H9 (cell line): Measurements from ENCODE around the gene GAS6. TPM values are rescaled to one million over a fixed set of nuclear protein-coding genes. Genes with fewer than 3 reads are reported as not detected.

ENCODE experiments used
- DNase-seq: peaks from one replicate; pipeline ENCODE4 v3.0.0-alpha.2; 2017
- H2AFZ ChIP-seq: one replicate; pipeline ENCODE4 v1.6.1; 2013; ENCODE audit warnings: mild to moderate bottlenecking, low read length, control low read depth, moderate library complexity
- H2AK5ac ChIP-seq: 2 replicates; pipeline ENCODE4 v1.6.1; 2013; ENCODE audit warnings: low read length, control low read depth, mixed read lengths; ENCODE audit not compliant: insufficient read length
- H2BK120ac ChIP-seq: one replicate; pipeline ENCODE4 v1.6.1; 2013; ENCODE audit warnings: low read depth, mild to moderate bottlenecking, low read length, control low read depth, inconsistent platforms; ENCODE audit not compliant: poor library complexity, severe bottlenecking
- H2BK12ac ChIP-seq: 2 replicates; pipeline ENCODE4 v1.6.1; 2013; ENCODE audit warnings: low read length, control low read depth, mixed read lengths, low read depth; ENCODE audit not compliant: insufficient read length
- H2BK15ac ChIP-seq: 2 replicates; pipeline ENCODE4 v1.6.1; 2013; ENCODE audit warnings: low read depth, low read length, control low read depth
- H2BK20ac ChIP-seq: one replicate; pipeline ENCODE4 v1.6.1; 2013; ENCODE audit warnings: low read depth, mild to moderate bottlenecking, low read length, control low read depth, inconsistent platforms; ENCODE audit not compliant: poor library complexity, severe bottlenecking
- H2BK5ac ChIP-seq: 2 replicates; pipeline ENCODE4 v1.6.1; 2013; ENCODE audit warnings: low read length, control low read depth, mixed read lengths; ENCODE audit not compliant: insufficient read length
- H3K14ac ChIP-seq: 2 replicates; pipeline ENCODE4 v1.6.1; 2013; ENCODE audit warnings: low read length, control low read depth; ENCODE audit not compliant: insufficient read depth
- H3K18ac ChIP-seq: 2 replicates; pipeline ENCODE4 v1.6.1; 2013; ENCODE audit warnings: low read depth, mild to moderate bottlenecking, mixed read lengths, low read length, control low read depth; ENCODE audit not compliant: insufficient read length
- H3K23ac ChIP-seq: 2 replicates; pipeline ENCODE4 v1.6.1; 2013; ENCODE audit warnings: low read length, control low read depth, mixed read lengths, low read depth; ENCODE audit not compliant: insufficient read length
- H3K23me2 ChIP-seq: 2 replicates; pipeline ENCODE4 v1.6.1; 2013; ENCODE audit warnings: low read depth, mild to moderate bottlenecking, mixed read lengths, low read length, control low read depth; ENCODE audit not compliant: insufficient read length, poor library complexity, severe bottlenecking
- H3K27ac ChIP-seq: 2 replicates; pipeline ENCODE4 v1.5.1; 2013; ENCODE audit warnings: low read length, control low read depth, mixed read lengths, low read depth; ENCODE audit not compliant: insufficient read length
- H3K27me3 ChIP-seq: 2 replicates; pipeline ENCODE4 v1.6.1; 2013; ENCODE audit warnings: low read length, control low read depth, inconsistent platforms; ENCODE audit not compliant: insufficient read depth
- H3K4ac ChIP-seq: 2 replicates; pipeline ENCODE4 v1.6.1; 2013; ENCODE audit warnings: low read depth, mild to moderate bottlenecking, control low read depth, inconsistent platforms, low read length, moderate library complexity
- H3K4me1 ChIP-seq: 2 replicates; pipeline ENCODE4 v1.6.1; 2013; ENCODE audit warnings: low read length, control low read depth, inconsistent platforms; ENCODE audit not compliant: insufficient read depth
- H3K4me2 ChIP-seq: 2 replicates; pipeline ENCODE4 v1.6.1; 2013; ENCODE audit warnings: low read length, control low read depth, mixed read lengths; ENCODE audit not compliant: insufficient read length, insufficient read depth
- H3K56ac ChIP-seq: 2 replicates; pipeline ENCODE4 v1.6.1; 2013; ENCODE audit warnings: low read depth, mild to moderate bottlenecking, mixed read lengths, low read length, control low read depth; ENCODE audit not compliant: insufficient read length
- H3K79me1 ChIP-seq: 2 replicates; pipeline ENCODE4 v1.6.1; 2013; ENCODE audit warnings: low read depth, mild to moderate bottlenecking, moderate library complexity, low read length, control low read depth, inconsistent platforms; ENCODE audit not compliant: insufficient read depth, poor library complexity, severe bottlenecking
- H3K79me2 ChIP-seq: 2 replicates; pipeline ENCODE4 v1.6.1; 2013; ENCODE audit warnings: low read length, control low read depth, inconsistent platforms; ENCODE audit not compliant: insufficient read depth
- H3K9ac ChIP-seq: 2 replicates; pipeline ENCODE4 v1.6.1; 2013; ENCODE audit warnings: low read length, control low read depth, mixed read lengths; ENCODE audit not compliant: insufficient read length; ENCODE audit errors: extremely low read depth
- H3K9me3 ChIP-seq: one replicate; pipeline ENCODE4 v1.6.1; 2013; ENCODE audit warnings: low read depth, low read length, inconsistent platforms; ENCODE audit not compliant: control insufficient read depth
- H3T11ph ChIP-seq: one replicate; pipeline ENCODE4 v1.6.1; 2013; ENCODE audit warnings: mild to moderate bottlenecking, low read length, control low read depth, inconsistent platforms
- H4K20me1 ChIP-seq: one replicate; pipeline ENCODE4 v1.6.1; 2013; ENCODE audit not compliant: control insufficient read depth, insufficient read length, insufficient read depth
- H4K5ac ChIP-seq: 2 replicates; pipeline ENCODE4 v1.6.1; 2013; ENCODE audit warnings: low read depth, mild to moderate bottlenecking, mixed read lengths, low read length, control low read depth; ENCODE audit not compliant: insufficient read length
- H4K8ac ChIP-seq: replicated peaks from 2 replicates; pipeline ENCODE4 v1.6.1; 2013; ENCODE audit warnings: low read length, control low read depth, mixed read lengths, low read depth; ENCODE audit not compliant: insufficient read length
- H4K91ac ChIP-seq: 2 replicates; pipeline ENCODE4 v1.6.1; 2013; ENCODE audit warnings: low read depth, mild to moderate bottlenecking, moderate library complexity, mixed read lengths, low read length, control low read depth; ENCODE audit not compliant: insufficient read length
- H3K27ac Mint-ChIP-seq, 3 experiments: 2 replicates in 2 of 3; 3 replicates in 1 of 3; pipeline ENCODE4 v1.8.0; 2020 to 2021; ENCODE audit warnings: mixed read lengths in 3 of 3, mild to moderate bottlenecking in 1 of 3, moderate library complexity in 1 of 3
- H3K27me3 Mint-ChIP-seq: 2 replicates; pipeline ENCODE4 v1.8.0; 2021; ENCODE audit warnings: low read depth, mild to moderate bottlenecking, moderate library complexity, mixed read lengths
- H3K36me3 Mint-ChIP-seq, 3 experiments: 2 replicates in 2 of 3; 3 replicates in 1 of 3; pipeline ENCODE4 v1.8.0; 2020 to 2021; ENCODE audit warnings: low read depth in 3 of 3, mixed read lengths in 3 of 3; ENCODE audit not compliant: insufficient read depth in 1 of 3
- H3K4me1 Mint-ChIP-seq, 2 experiments: 2 replicates each; pipeline ENCODE4 v1.8.0; 2020; ENCODE audit warnings: mixed read lengths in 2 of 2
- H3K4me3 Mint-ChIP-seq, 2 experiments: 2 replicates in 1 of 2; 3 replicates in 1 of 2; pipeline ENCODE4 v1.8.0; 2020 to 2021; ENCODE audit warnings: mild to moderate bottlenecking in 2 of 2, mixed read lengths in 2 of 2, moderate library complexity in 1 of 2
- H3K9me3 Mint-ChIP-seq, 2 experiments: 2 replicates in 1 of 2; 3 replicates in 1 of 2; pipeline ENCODE4 v1.8.0; 2020; ENCODE audit warnings: mild to moderate bottlenecking in 2 of 2, mixed read lengths in 2 of 2, moderate library complexity in 1 of 2
- WGBS: extraction: QIAGEN DNeasy Blood & Tissue Kit; methylation state at CpG from one replicate; pipeline ENCODE4 v1.1.7; 2013; ENCODE audit warnings: missing lambda C conversion rate, low lambda C conversion rate, mixed read lengths; ENCODE audit not compliant: insufficient read length; ENCODE audit errors: extremely low coverage; 5-methylcytosine and 5-hydroxymethylcytosine counted together
- total RNA-seq: library from RNA; stranded (reverse); gene quantifications from 2 replicates; pipeline ENCODE4 v1.2.1, GENCODE V29; 2021
- TF ChIP-seq, protein P1 (sequence below): fragments of 200-600 bp; sonication (generic); conservative IDR thresholded peaks from 3 replicates; pipeline ENCODE4 v1.8.0; 2021; ENCODE audit warnings: antibody characterized with exemption, mild to moderate bottlenecking

The GAS6 gene
- total RNA-seq, 1 experiment from 2014 or later: 20.5 TPM

DNA sequence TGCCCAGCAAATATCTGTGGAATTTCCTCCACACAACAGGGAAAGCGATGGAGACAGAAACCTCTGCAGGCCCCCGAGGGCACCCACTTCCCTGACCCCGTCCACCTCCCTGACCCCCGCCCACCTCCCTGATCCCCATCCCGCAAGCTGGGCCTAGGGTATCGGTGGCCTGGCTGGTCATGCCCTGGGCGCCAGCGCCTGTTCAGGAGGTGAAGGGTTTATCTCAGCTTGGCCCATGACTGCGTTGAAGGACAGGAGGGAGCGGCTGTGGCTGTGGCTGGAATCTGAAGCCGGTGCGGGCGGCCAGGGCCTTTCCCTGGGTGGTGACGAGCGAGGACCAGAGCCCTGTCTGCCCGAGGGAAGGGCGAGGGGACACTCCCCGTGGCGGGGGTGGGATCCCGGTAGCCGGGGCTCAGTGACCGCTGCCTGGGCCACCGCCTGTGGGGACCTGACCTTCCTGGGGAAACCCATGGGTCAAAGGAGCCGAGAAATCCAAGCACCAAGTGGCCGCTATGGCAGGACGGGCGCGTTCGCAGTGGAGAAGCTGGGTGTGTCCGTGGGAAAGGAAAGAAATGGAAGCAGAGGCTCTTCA lies 20.7 kb downstream of the GAS6 start:
- H3K27me3 Mint-ChIP-seq: no peaks in the 10 kb centered on the region
- Histone ChIP-seq H3K18ac (no peak overlapping the region), H2BK20ac (no peak overlapping the region), H2BK5ac (no peak overlapping the region), H3K56ac (no peak overlapping the region), H2BK15ac (no peak overlapping the region), H3K4me2 (no peak overlapping the region), H4K20me1 (no peaks in the 10 kb centered on the region), H3K14ac (no peak overlapping the region; the same call in 1 of the 2 replicates), H2BK12ac (no peak overlapping the region), H3K4me1 (no peaks in the 10 kb centered on the region), H3T11ph (no peak overlapping the region), H2AK5ac (no peak overlapping the region), H3K79me2 (no peaks in the 10 kb centered on the region), H3K27ac (no peak overlapping the region), H3K4ac (no peak overlapping the region), H4K5ac (no peak overlapping the region), H4K91ac (no peak overlapping the region), H4K8ac (no peak overlapping the region), H3K9ac (no peak overlapping the region), H3K23me2 (no peaks in the 10 kb centered on the region), H2AFZ (no peak overlapping the region), H3K23ac (no peak overlapping the region), H3K27me3 (no peaks in the 10 kb centered on the region), H3K9me3 (no peaks in the 10 kb centered on the region), H2BK120ac (no peak overlapping the region), H3K79me1 (no peaks in the 10 kb centered on the region)
- no peaks in the 10 kb centered on the region for H3K9me3 Mint-ChIP-seq
- 0 out of 4 replicates have a peak, but pooled peaks cover 0 to 5% of the 10 kb centered on the region in 2 experiments for H3K4me1 Mint-ChIP-seq
- no peak overlapping the region for H3K4me3 Mint-ChIP-seq
- WGBS: no CpG with 5 or more reads among the region's 30 CpGs
- no peak for DNase-seq
- H3K36me3 Mint-ChIP-seq: peaks cover 0 to 18% (median 6%) of the 10 kb centered on the region in 3 experiments; a peak in 4 of 7 replicates
- peak overlapping the region in 1 of 3 experiments; percentile 70; a peak in 1 of 7 replicates for H3K27ac Mint-ChIP-seq
- TF ChIP-seq, protein P1, sequence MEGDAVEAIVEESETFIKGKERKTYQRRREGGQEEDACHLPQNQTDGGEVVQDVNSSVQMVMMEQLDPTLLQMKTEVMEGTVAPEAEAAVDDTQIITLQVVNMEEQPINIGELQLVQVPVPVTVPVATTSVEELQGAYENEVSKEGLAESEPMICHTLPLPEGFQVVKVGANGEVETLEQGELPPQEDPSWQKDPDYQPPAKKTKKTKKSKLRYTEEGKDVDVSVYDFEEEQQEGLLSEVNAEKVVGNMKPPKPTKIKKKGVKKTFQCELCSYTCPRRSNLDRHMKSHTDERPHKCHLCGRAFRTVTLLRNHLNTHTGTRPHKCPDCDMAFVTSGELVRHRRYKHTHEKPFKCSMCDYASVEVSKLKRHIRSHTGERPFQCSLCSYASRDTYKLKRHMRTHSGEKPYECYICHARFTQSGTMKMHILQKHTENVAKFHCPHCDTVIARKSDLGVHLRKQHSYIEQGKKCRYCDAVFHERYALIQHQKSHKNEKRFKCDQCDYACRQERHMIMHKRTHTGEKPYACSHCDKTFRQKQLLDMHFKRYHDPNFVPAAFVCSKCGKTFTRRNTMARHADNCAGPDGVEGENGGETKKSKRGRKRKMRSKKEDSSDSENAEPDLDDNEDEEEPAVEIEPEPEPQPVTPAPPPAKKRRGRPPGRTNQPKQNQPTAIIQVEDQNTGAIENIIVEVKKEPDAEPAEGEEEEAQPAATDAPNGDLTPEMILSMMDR: no peak
